SKM-1 treated with dmso at 0.1 percent for 144 hours (cell line): ENCODE measurements around the gene CHURC1.

Source experiments
- DNase-seq: peaks from one replicate; lab custom pipeline; 2025; ENCODE audit not compliant: unreplicated experiment; lab: John Stamatoyannopoulos, UW

CHURC1 gene

DNA sequence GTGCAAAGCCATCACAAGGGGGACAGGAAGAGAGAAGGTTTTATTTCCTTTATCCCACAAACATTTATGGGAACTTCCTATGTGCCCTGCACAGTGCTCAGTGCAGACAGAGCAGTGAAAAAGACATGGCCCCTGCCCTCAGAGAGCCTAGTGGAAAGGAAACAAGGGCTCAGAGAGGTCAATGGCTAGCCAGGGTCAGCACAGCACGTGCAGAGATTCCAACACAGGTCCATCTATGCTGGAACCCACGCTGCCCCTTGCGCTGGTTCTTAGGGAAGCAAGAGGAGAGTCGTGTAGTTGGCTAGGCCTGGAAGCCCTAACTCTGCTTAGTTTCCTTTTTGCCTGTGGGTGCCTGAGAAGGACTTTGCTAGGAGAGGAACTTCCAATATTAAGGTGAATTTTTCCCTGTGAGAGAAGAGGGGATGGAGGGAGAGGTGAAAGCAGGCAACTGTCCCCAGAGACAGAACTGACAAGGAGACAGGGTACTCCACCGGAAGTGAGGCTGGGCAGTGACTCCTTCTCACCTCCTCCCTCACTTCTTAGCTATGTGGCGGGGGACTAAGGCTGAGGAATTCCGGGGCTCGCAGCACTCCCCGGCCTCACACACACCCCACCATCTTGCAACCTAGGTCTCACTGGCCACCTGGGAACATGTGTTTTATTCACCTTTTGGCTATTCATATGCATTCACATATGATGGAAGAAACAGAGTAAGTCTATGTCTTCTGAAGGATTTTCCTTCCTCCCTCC, 40.4 kb downstream of the CHURC1 start:
- DNase-seq: no peak

DNA sequence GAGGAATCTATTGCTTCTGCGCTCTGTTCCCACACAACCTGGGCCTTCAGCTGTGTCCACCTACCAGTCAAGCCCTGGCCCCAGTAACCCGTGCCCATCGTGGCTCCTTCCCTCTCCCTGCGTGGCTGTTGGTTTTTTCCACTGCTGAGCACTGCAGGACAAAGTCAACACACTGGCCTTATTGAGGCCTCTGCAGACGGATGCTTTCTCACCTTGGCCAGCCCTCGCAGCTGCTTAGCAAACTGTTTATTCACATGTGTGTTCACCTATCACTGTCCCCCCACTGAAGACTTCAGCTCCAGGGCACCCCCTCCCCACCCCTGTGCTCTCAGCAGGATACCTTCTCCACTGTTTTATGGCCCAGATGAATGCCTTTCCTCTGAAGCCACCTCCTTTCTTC, 41.0 kb downstream of the CHURC1 start:
- no peak for DNase-seq

- DNase-seq: no peak
These were observed 42.6 kb downstream of the CHURC1 start for GRCh38 chr14:64956697-64957406.

DNA sequence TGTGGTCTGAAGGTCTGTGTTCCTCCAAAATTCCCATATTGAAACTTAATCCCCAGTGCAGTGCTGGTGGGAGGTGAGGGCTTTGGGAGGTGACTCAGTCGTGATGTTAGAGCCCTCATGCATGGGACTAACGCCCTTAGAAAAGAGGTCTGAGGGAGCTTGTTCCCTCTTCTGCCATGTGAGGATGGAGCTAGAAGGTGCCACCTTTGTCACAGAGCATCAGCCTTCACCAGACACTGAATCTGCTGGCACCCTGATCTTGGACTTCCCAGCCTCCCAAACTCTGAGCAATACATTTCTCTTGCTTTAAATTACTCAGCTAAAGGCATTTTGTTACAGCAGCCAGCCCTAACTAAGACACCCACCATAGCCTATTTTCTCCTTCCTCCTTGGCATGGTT, 43.9 kb downstream of the CHURC1 start:
- DNase-seq: no peak

DNA sequence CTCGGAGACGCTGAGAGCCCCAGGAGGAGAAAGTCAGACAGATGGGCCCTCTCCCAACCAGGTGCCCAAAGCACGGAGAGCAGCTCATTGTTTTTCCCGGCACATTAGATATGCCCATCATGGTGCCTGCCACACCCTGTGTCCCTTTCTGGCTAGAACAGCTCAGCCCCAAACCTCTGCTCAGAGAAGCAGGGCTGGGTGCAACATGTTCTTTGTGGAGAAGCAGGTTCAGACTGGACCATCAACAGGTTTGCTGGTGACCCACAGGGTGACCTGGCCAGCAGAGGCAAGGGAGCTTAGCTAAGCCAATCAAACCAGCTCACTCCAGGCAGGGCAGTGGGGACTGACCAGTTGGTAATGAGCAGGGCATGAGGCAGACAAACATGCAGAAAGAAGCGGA, 44.5 kb downstream of the CHURC1 start:
- no peak for DNase-seq

DNA sequence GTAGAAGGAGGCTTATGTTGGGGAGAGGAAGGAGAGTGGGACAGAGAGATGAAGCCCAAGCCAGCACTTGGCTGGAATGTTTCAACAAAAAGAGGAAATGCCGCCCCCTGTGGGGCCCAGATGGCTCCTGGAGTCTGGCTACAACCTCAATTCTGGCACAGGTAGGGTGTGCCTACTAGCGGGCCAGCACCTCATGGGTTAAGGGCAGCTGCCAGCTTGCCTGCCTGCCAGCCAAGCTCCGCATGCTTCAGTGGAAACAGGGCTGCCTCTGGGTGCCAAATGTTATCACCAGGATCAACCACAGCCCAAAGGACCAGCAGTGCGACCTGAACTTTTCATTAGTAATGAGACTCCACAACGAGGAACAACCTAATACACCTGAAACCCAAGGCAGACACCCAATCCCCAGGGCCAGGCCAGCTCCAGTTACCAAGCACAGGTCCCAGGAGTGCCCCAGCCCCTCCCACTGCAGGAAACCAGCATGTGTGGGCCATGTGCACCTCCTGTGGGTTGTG, 46.6 kb downstream of the CHURC1 start:
- no peak for DNase-seq

DNA sequence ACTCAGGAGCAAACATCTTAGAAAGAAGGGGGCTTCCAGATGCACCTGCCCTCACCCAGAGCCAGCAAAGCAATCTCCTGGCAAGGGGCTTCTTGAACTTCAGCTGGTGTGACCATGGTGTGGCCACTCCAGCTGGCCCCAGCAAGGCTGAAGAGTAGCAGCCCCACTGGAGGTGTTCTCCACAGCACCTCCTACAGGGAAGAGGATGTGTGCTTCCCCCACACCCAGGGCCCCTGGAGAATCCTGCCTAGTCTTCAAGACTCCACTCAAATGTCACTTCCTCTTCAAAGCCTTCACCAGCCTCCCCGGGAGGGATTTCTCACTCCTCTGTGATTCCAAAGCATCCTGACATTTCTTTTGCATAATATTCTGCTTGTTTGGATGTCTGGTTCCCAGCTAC, 49.4 kb downstream of the CHURC1 start:
- DNase-seq: no peak

DNA sequence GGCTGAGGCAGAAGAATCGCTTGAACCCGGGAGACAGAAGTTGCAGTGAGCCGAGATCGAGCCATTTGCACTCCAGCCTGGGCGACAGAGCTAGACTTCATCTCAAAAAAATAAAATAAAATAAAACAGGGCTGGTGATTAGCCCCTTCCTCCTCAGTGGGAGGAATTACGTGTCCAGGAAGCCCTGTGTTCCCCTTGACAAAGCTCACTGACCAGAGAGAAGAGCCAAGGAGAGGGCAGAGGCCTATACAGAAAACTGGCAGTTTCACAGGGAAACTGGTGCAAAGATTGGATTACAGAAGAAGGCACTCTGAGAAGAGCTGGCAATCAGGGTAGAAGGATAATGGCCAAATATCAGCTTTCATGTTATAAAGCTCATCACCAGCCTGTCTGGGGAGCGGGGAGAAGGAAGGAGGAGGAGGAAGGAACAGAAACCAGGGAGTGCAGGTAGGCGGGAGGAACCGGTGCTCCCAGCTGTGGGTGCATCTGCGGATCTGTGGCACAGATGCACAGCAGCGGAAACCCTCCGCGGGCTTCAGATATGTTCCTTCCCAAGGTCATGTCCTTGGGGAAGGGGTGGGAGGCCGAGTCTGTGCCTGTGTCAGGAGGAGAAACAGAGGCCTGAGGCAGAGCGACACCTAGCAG, 51.2 kb downstream of the CHURC1 start:
- DNase-seq: no peak

- DNase-seq: no peak
These were observed 52.7 kb downstream of the CHURC1 start for GRCh38 chr14:64966976-64967375.

- no peak for DNase-seq
These were observed 53.9 kb downstream of the CHURC1 start for GRCh38 chr14:64968167-64968566.

DNA sequence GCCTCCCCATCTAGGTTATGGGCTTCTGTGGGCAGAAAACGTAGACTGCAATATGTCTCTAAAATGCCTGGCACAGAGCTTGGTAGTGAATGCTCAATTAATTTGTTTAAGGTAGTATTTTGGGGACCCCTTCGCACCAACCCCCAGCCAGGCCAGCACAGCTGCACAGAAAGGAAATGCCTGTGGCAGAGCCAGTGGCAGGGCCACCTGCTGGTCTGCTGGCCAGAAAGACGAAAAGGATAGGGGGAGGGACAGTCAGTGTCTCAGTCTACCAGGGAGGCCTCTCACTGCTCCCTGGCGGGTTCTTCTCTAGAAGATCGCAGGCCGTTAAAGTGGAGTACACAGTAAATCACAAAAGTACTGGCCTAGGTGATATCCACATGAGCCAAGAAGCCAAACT, 54.4 kb downstream of the CHURC1 start:
- no peak for DNase-seq

GRCh38 chr14:64970041-64970440, 55.8 kb downstream of the CHURC1 start:
- no peak for DNase-seq

- DNase-seq: no peak
These were observed 56.7 kb downstream of the CHURC1 start for GRCh38 chr14:64970776-64971477.

GRCh38 chr14:64971491-64971942, 57.3 kb downstream of the CHURC1 start:
- DNase-seq: no peak

GRCh38 chr14:64971943-64972791, 57.9 kb downstream of the CHURC1 start, which contains the start of gene RAB15:
TSS of gene RAB15 (minus strand) at chr14:64972336. CDS start at chr14:64972076, 260 bp downstream.
- DNase-seq: no peak

GRCh38 chr14:64973026-64973442, 58.8 kb downstream of the CHURC1 start:
- no peak for DNase-seq

DNA sequence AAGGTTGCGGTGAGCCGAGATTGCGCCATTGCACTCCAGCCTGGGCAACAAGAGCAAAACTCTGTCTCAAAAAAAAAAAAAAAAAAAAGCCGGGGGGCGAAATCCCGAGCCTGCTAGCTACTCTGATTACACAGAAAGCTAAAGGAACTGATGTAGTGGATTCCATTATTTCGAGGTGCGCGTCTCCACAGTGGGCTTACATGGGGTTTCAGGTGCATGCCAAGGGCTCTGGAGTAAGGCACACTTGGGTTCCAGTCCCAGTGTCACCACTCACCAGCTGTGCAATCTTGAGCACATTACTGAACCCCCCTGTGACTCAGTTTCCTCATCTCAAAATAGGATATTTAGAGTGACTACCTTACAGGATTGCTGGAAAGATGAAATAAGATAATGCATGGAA, 59.6 kb downstream of the CHURC1 start:
- no peak for DNase-seq

- no peak for DNase-seq
These were observed 60.3 kb downstream of the CHURC1 start for GRCh38 chr14:64974563-64974962.

DNA sequence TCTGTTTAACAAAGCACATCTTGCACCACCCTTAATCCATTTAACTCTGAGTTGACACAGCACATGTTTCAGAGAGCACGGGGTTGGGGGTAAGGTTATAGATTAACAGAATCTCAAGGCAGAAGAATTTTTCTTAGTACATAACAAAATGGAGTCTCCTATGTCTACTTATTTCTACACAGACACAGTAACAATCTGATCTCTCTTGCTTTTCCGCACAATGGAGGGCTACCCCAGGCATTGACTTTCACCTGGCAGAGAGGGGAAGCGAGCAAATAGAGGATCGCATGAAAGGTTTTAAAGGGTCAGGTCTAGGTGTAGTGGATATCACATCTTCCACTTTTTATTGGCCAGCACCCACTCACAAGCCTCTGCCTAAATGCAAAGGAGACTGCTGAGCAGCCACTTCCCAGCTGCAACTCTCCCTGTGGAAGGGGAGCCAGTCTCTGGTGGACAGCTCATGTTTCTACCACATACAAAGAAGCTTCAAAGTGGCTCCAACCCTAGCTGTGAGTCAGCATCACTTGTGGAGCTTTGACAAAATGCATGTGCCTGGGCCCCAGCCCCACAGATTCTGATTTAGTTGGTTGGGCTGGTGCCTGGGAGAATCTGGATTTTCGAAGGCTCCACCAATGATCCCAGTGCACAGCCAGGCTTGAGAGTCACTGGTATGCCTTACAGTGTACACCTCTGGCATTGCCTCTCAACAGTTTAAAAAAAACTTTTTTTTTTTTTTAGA, 65.2 kb downstream of the CHURC1 start:
- no peak for DNase-seq
